K562 (cell line): ENCODE measurements around the gene PARK7. TPM values are rescaled to one million over a fixed set of nuclear protein-coding genes. Genes with fewer than 3 reads are reported as not detected.

Experiments
- GTF2E2 ChIP-seq: fragments of 200-800 bp; sonication (Bioruptor generic); IDR thresholded peaks from 2 replicates; pipeline ENCODE4 v1.6.1; 2016; ENCODE audit warnings: missing genetic modification characterization, missing compliant biosample characterization
- HES1 ChIP-seq: fragments of 450-650 bp; IDR thresholded peaks from 2 replicates; pipeline ENCODE4 v1.6.1; 2016; ENCODE audit warnings: low read depth, mild to moderate bottlenecking, moderate library complexity
- HMBOX1 ChIP-seq: sonication (generic); IDR thresholded peaks from 2 replicates; pipeline ENCODE4 v1.6.1; 2016
- LCOR ChIP-seq: sonication (generic); formaldehyde crosslinking; IDR thresholded peaks from 2 replicates; pipeline ENCODE4 v1.8.0; 2022; ENCODE audit warnings: mild to moderate bottlenecking, missing genetic modification reagents
- MAFF ChIP-seq: IDR thresholded peaks from 2 replicates; pipeline ENCODE4 v1.6.1; 2012; ENCODE audit warnings: low read length, improper control_type of control experiment
- MAFG ChIP-seq: fragments of 450-650 bp; conservative IDR thresholded peaks from 2 replicates; pipeline ENCODE4 v1.6.1; 2016; ENCODE audit warnings: missing genetic modification characterization, missing compliant biosample characterization
- MAZ ChIP-seq, 2 experiments: fragments of 450-650 bp in 1 of 2; sonication (generic) in 1 of 2; formaldehyde crosslinking; IDR thresholded peaks in 1 of 2; conservative IDR thresholded peaks in 1 of 2; 2 replicates each; pipeline versions ENCODE4 v1.4.0 to v1.5.0; 2020; ENCODE audit warnings: mild to moderate bottlenecking in 1 of 2, missing genetic modification reagents in 1 of 2
- MECOM ChIP-seq: fragments of 250-450 bp; sonication (Bioruptor Pico); IDR thresholded peaks from 2 replicates; pipeline ENCODE4 v1.8.0; 2022; ENCODE audit warnings: inconsistent platforms
- MTA2 ChIP-seq: fragments of 450-650 bp; IDR thresholded peaks from 2 replicates; pipeline ENCODE4 v1.6.1; 2016; ENCODE audit warnings: low read depth
- PHF8 ChIP-seq: fragments of 200-600 bp; sonication (generic); IDR thresholded peaks from 2 replicates; pipeline ENCODE4 v1.6.1; 2012; ENCODE audit warnings: mixed run types, mild to moderate bottlenecking, inconsistent platforms, low read length, moderate library complexity, borderline replicate concordance
- RFX5 ChIP-seq: IDR thresholded peaks from 2 replicates; pipeline ENCODE4 v1.6.1; 2011; ENCODE audit warnings: low read depth, mild to moderate bottlenecking, improper control_type of control experiment, low read length
- SIN3A ChIP-seq, 2 experiments: fragments of 150-350 bp in 1 of 2; IDR thresholded peaks; 2 replicates each; pipeline ENCODE4 v1.6.1; 2011 to 2016; ENCODE audit warnings: borderline replicate concordance in 2 of 2, low read depth in 2 of 2, low read length in 2 of 2, mild to moderate bottlenecking in 2 of 2, moderate library complexity in 2 of 2; ENCODE audit not compliant: control insufficient read depth in 1 of 2
- TSC22D4 ChIP-seq: fragments of 450-650 bp; IDR thresholded peaks from 2 replicates; pipeline ENCODE4 v1.6.1; 2016; ENCODE audit warnings: missing genetic modification characterization, missing biosample characterization, control low read depth
- U2AF1 ChIP-seq: fragments of 200-400 bp; formaldehyde crosslinking; optimal IDR thresholded peaks from 2 replicates; pipeline ENCODE3; 2017; ENCODE audit warnings: mild to moderate bottlenecking, low read depth, low read length, moderate library complexity
- YY1 ChIP-seq, 3 experiments: IDR thresholded peaks; 2 replicates each; pipeline ENCODE4 v1.6.1; 2011; ENCODE audit warnings: low read length in 2 of 3, mild to moderate bottlenecking in 2 of 3, moderate library complexity in 2 of 3, borderline replicate concordance in 1 of 3, control low read depth in 1 of 3, low read depth in 1 of 3; ENCODE audit not compliant: insufficient read depth in 3 of 3, insufficient replicate concordance in 2 of 3, control insufficient read depth in 1 of 3, insufficient read length in 1 of 3; ENCODE audit errors: extremely low read depth in 1 of 3
- ZBTB2 ChIP-seq: fragments of 450-650 bp; IDR thresholded peaks from 2 replicates; pipeline ENCODE4 v1.6.1; 2016; ENCODE audit warnings: antibody characterized with exemption
- ZBTB8A ChIP-seq: fragments of 450-650 bp; IDR thresholded peaks from 2 replicates; pipeline ENCODE4 v1.6.1; 2018; ENCODE audit warnings: mild to moderate bottlenecking, moderate library complexity; ENCODE audit not compliant: partially characterized antibody
- ZNF282 ChIP-seq: sonication (generic); formaldehyde crosslinking; IDR thresholded peaks from 2 replicates; pipeline ENCODE4 v1.8.1; 2023; ENCODE audit warnings: missing genetic modification reagents
- ZNF316 ChIP-seq: fragments of 450-650 bp; IDR thresholded peaks from 2 replicates; pipeline ENCODE4 v1.6.1; 2016
- ZNF436 ChIP-seq: fragments of 250-450, 450-650 bp; sonication (Bioruptor Pico); formaldehyde crosslinking; IDR thresholded peaks from 2 replicates; pipeline ENCODE4 v1.7.0; 2020; ENCODE audit warnings: mild to moderate bottlenecking
- polyA plus RNA-seq, 8 experiments: library from polyadenylated mRNA; depleted of rRNA in 4 of 8; stranded (reverse) in 5 of 8; unstranded in 3 of 8; fragments of >200 nt; fragmentation: Nextera tagmentation in 2 of 8; fragmentation: Illumina TruSeq in 1 of 8; extraction: Ambion mirVana in 2 of 8; extraction: Trizol in 1 of 8; gene quantifications; 2 replicates each; pipeline versions ENCODE4 v1.2.1 to v1.2.3, GENCODE V29; 2011 to 2014; ENCODE audit warnings: inconsistent platforms in 1 of 8, missing spikeins in 1 of 8
- total RNA-seq, 7 experiments: library from RNA; depleted of rRNA in 6 of 7; stranded (reverse); fragments of >200 nt in 6 of 7; fragmentation: Illumina TruSeq in 2 of 7; extraction: Trizol in 2 of 7; gene quantifications; 2 replicates each; pipeline versions ENCODE4 v1.2.1 to v1.2.3, GENCODE V29; 2011 to 2021; ENCODE audit warnings: low replicate concordance in 1 of 7
- TF ChIP-seq, protein P1 (sequence below): fragments of 250-450 bp; sonication (Bioruptor Pico); IDR thresholded peaks from 2 replicates; pipeline ENCODE4 v1.5.0; 2020; ENCODE audit warnings: mild to moderate bottlenecking, borderline replicate concordance

PARK7 gene
- total and polyA plus RNA-seq, 9 of the 15 experiments (the other 6 are each of a cell fraction or from before 2014, with no cell fraction given), result 374 to 1,298 (median 484) TPM

DNA sequence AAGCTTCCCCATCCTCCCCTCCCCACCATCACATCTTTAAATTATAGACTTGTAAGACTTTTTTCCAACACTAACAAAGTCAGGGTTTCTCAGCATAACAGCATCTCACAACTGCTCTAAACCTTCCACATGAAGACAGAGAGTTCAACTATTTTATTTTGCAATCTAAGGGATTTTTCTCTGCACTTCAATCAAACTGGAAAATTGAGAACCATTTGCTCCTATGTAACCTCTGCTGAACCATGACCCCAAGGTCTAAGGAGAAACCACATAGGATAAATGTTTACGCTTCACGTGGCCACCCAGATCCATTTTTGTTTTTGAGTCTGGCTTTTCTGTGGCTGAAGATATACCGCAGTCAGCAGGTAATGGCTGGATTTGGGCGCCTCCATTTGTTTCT is 51.4 kb downstream of the PARK7 start (continued):
- TF ChIP-seq SIN3A (IDR thresholded peaks at IDR 0.05; ENCODE audit: borderline replicate concordance in 2 of 2, control insufficient read depth in 1 of 2, low read depth in 2 of 2, low read length in 2 of 2) (no peak), MAFG (0 out of 2 replicates have a peak, but pooled peaks have one; percentile 24), ZBTB2 (no peak), LCOR (CRISPR knock-in tag) (no peak), MAFF (peak; percentile 38; the same call in 1 of the 2 replicates), YY1 (IDR thresholded peaks at IDR 0.05; ENCODE audit: borderline replicate concordance in 1 of 3, control insufficient read depth in 1 of 3, extremely low read depth in 1 of 3, insufficient read depth in 3 of 3, insufficient read length in 1 of 3, insufficient replicate concordance in 2 of 3, low read depth in 1 of 3, low read length in 2 of 3) (peak in 1 of 3 experiments; percentile 24), GTF2E2 (no peak), ZBTB8A (no peak), MECOM (CRISPR knock-in tag) (no peak), ZNF316 (peak; percentile 67), MAZ (CRISPR knock-in tag; conservative IDR thresholded peaks at IDR 0.05 in 1 of 2, IDR thresholded peaks at IDR 0.05 in 1 of 2) (no peak), HMBOX1 (no peak), ZNF282 (no peak), U2AF1 (no peak), TSC22D4 (no peak), PHF8 (no peak), HES1 (no peak), RFX5 (no peak), MTA2 (no peak), ZNF436 (CRISPR knock-in tag) (no peak)
- TF ChIP-seq, protein P1, sequence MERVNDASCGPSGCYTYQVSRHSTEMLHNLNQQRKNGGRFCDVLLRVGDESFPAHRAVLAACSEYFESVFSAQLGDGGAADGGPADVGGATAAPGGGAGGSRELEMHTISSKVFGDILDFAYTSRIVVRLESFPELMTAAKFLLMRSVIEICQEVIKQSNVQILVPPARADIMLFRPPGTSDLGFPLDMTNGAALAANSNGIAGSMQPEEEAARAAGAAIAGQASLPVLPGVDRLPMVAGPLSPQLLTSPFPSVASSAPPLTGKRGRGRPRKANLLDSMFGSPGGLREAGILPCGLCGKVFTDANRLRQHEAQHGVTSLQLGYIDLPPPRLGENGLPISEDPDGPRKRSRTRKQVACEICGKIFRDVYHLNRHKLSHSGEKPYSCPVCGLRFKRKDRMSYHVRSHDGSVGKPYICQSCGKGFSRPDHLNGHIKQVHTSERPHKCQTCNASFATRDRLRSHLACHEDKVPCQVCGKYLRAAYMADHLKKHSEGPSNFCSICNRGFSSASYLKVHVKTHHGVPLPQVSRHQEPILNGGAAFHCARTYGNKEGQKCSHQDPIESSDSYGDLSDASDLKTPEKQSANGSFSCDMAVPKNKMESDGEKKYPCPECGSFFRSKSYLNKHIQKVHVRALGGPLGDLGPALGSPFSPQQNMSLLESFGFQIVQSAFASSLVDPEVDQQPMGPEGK (CRISPR knock-in tag), result no peak
